GM19240 (cell line): ENCODE results near the gene PKD2.

ENCODE experiments used
- DNase-seq: peaks from one replicate; pipeline ENCODE4 v3.0.0; 2011; ENCODE audit warnings: low spot score; ENCODE audit not compliant: insufficient read length

The PKD2 gene

DNA sequence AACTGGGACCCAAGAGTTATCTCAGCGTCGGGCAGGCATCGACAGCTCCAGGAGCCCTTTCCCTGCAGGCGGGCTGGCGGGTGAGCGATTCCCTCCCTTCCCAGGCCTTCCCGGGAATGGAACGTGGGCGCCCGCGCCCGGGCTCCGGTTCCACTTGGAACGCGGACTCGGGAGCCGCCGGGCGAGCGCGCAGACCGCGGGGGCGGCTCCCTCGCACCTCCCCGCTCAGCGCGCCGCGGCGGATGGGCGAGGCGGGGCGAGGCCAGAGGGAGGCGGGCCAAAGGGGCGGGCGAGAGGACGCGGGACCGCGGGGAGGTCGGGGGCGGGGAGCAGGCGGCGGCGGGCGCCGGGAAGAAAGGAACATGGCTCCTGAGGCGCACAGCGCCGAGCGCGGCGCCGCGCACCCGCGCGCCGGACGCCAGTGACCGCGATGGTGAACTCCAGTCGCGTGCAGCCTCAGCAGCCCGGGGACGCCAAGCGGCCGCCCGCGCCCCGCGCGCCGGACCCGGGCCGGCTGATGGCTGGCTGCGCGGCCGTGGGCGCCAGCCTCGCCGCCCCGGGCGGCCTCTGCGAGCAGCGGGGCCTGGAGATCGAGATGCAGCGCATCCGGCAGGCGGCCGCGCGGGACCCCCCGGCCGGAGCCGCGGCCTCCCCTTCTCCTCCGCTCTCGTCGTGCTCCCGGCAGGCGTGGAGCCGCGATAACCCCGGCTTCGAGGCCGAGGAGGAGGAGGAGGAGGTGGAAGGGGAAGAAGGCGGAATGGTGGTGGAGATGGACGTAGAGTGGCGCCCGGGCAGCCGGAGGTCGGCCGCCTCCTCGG, at the start of gene PKD2:
TSS of gene PKD2 (plus strand) at position 332 of the 818 bp plus-strand sequence. CDS start at position 431, 99 bp downstream.
- peak; percentile 61 for DNase-seq

GRCh38 chr4:87961993-87962392, 45.4 kb upstream of the PKD2 start:
- no peak for DNase-seq

DNA sequence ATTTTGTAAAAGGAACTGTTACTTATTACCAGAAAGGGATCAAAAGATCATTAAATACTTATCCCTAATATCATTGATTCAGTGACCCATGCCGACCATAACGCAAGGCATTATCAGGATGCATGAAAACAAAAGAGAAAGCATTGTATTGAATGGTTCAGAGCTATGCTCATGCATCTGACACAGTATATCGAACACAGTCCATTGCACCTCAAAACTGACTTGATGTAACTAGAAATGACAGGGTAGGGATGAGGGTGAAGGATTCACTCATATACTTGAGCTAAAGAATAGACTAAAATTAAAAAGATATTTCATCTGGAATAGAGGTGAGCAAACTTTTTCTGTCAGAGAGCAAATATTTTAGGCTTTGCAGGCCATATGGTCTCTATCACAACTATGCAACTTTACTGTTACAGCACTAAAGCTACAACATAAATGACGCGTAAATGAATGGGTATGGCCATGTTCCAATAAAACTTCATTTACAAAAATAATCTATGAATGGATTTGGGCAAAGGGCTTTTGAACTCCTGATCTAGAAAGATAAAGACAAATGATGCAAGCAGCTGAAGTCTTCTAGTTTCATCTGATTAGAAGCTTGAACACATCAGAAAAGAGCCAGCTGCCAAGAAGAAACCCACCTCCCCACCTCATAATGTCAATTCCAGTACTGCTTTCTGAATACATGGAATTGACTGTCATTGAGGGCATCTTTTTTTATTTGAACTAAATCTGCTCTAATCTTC, 44.9 kb upstream of the PKD2 start:
- DNase-seq = no peak

GRCh38 chr4:87965501-87965975, 41.9 kb upstream of the PKD2 start:
- DNase-seq = no peak

DNA sequence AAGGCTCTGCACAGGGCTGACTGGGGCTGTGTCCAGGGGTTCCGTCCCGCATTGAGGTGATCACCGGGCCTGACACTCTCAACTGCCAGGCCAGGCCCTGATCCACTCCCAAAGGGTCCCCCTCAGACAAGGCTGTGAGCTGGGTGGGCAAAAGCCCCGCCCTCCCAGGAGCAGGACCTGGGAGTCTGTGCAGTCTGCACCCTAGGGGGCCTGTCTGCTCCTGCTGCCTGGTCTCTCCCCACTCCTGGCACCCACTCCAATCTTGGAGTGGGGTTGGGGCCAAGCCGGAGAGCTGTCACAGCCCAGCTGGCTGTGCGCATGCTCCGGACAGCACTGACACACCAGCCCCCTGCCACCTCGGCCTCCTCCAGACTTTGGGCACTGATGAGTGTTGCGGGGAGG, 41.3 kb upstream of the PKD2 start:
- no peak for DNase-seq

DNA sequence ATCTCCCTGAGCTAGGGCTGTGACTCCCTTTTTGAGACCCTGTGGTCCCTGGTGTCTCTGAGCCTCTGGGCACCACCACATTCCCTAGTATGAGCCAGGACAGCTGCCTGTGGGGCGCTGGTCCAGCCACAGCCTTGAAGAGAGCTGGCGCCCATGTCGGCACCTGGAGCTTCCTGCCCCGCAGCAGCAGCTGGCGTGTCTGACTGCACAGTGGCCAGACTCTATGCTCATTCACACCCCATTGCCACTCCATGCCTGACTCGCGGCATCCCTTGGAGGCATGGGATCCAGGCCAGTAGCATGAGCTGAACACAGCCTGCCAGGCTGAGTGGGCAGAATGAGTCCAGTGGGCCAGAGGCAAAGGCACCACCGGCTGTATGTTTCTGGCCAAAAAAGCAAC, 40.2 kb upstream of the PKD2 start:
- no peak for DNase-seq

GRCh38 chr4:87970121-87970520, 37.3 kb upstream of the PKD2 start:
- DNase-seq = no peak

- no peak for DNase-seq
Observed at GRCh38 chr4:87971866-87972265, 35.6 kb upstream of the PKD2 start.

GRCh38 chr4:87973283-87974169, 33.9 kb upstream of the PKD2 start:
- no peak for DNase-seq

DNA sequence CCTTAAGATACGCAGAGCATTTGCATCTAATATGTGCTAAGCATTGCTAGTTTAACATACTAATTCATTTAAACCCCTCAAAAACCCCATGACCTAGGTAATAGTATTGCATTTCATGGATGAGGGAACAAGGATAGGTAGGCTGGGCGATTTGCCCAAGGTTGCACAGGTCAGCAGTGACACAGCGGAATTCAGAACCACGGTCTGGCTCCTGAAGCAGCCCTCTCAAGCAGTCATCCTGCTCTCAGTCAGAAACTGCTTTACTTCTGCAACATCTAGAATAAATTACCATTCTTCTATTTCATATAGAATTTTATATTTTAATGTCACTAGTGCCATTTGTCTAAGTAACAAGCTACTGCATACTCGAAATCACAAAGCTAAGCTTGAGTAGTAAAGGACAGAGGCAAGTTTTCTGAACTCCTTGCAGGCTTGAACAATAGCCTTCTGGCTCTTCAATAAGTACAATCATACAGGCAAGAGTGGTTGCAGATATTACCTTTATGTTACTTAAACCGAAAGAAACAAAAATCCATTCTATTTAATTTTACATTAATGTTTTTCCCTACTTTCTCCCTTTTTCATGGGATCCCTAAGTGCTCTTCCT, 32.5 kb upstream of the PKD2 start:
- DNase-seq = no peak

GRCh38 chr4:87975466-87975865, 32.0 kb upstream of the PKD2 start, which contains the start of gene SPP1:
SPP1 (plus strand) TSS chr4:87975714; CDS start chr4:87976896, 1,182 bp downstream.
- no peak for DNase-seq

DNA sequence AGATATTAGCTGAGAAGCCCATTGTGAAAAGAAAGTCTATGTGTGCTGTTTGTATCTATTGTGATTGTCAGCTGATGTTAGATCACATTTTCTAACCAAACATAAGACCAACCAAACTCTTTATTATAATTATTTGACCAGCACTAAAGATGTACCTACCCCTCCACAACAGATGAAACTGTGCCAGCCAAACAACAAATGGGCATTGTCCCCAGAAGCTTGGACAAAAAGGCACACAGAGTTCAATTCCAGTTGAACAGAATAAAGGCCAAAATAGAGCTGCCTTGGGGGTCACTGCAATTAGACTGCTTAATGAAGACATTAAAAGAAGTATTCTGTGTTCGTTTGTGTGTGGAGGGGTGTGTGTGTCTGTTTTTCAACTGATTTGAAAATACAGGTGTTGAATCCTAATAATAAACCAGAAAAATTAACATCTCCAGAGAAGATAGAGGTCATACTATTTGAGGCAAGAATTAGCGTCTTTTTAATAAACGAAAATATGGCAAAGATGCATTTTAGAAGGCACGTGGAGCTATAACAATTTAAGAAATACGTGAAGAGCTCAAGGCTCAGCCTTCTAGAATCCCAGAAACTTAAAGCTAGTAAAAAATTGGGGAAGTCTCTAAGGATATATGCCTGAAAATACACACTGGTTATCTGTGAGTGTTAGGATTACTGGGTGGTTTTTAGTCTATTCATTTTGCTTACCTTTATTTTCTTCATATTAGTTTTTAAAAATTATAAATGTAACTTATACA, 29.7 kb upstream of the PKD2 start:
- DNase-seq = no peak

DNA sequence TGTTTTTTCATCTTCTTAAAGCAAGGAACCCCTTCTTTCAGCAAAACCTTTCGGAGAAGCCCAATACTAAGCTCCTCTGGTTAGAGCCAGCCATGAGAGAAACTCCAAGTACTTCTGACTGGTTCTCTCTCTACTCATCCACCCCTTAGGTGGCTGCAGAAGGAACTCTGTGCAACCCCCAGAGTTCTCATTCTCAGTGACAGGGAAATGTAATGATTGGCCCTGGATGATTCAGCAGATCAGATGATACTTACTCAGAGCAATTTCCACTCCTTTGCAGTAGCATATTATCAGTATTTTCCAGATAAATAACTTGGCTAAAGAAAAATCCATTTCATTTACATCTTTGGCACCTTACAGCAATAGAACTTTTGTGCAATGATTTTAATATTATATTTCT, 28.8 kb upstream of the PKD2 start:
- no peak for DNase-seq

GRCh38 chr4:87979810-87980209, 27.6 kb upstream of the PKD2 start:
- no peak for DNase-seq

GRCh38 chr4:87981486-87981885, 25.9 kb upstream of the PKD2 start:
- no peak for DNase-seq

GRCh38 chr4:87982036-87982435, 25.4 kb upstream of the PKD2 start:
- DNase-seq = no peak

DNA sequence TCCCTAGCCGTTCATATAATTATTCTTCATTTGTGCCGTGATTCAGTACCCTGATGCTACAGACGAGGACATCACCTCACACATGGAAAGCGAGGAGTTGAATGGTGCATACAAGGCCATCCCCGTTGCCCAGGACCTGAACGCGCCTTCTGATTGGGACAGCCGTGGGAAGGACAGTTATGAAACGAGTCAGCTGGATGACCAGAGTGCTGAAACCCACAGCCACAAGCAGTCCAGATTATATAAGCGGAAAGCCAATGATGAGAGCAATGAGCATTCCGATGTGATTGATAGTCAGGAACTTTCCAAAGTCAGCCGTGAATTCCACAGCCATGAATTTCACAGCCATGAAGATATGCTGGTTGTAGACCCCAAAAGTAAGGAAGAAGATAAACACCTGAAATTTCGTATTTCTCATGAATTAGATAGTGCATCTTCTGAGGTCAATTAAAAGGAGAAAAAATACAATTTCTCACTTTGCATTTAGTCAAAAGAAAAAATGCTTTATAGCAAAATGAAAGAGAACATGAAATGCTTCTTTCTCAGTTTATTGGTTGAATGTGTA, 24.9 kb upstream of the PKD2 start:
- no peak for DNase-seq

DNA sequence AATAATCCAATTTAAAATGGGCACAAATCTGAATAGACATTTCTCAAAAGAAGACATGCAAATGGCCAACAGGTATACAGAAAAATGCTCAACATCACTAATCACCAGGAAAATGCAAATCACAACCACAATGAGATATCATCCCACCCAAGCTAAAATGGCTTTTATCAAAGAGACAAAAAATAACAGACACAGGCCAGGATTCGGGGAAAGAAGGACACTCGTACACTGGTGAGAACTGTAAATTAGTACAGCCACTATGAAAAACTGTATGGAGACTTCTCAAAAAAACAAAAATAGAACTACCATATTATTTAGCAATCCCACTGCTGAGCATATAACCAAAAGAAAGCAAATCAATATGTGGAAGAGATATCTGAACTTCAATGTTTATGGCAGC, 23.4 kb upstream of the PKD2 start:
- DNase-seq = no peak

DNA sequence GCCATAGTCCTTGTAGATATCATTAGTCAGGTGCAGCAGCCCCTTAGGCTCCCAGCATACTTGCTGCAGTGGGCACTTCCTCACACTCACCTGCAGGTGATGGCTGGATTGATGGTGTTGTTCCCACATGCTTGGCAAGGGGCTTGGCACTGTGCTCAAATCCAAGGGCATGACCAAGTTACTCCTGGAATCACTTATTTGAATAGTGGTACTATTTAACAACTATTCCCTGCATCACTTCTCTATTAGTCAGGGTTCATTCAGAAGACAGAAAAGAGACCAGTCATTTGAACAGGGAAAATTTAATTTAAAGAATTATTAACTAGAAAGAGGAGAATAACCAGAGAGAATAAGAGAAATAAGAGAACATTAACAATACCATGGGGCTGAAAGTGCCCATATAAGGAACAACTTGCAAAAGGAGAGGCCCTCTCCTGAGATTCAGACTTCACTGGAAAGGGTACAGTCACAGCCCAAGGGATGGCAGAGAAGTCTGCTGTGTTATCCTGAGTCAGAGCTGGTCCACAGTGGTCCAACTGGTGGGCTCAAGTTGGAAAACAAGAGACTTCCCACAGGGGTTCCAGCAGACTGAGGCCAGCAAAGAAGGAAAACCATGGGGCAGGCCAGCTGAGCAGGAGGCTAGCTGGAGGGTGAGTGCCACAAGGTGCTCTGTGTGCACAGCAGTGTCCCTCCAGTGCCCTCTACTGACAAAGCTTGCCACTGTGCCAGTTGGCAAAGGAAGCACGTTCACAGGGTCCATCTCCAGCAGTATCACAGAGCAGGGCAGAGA, 22.1 kb upstream of the PKD2 start:
- no peak for DNase-seq
